NCI-H2029 treated with DMSO at 0.1 percent for 48 hours (cell line): ENCODE measurements around the gene RARRES2.
"Not testable (repeated sequence)": the region's sequence is repeated elsewhere in the genome, so short reads cannot be mapped to it uniquely, and the experiment has no call there.

Source experiments
- DNase-seq: peaks from one replicate; lab custom pipeline; 2025; lab: John Stamatoyannopoulos, UW

Gene RARRES2

GRCh38 chr7:150317748-150318444, 23.5 kb downstream of the RARRES2 start:
- no peak for DNase-seq

DNA sequence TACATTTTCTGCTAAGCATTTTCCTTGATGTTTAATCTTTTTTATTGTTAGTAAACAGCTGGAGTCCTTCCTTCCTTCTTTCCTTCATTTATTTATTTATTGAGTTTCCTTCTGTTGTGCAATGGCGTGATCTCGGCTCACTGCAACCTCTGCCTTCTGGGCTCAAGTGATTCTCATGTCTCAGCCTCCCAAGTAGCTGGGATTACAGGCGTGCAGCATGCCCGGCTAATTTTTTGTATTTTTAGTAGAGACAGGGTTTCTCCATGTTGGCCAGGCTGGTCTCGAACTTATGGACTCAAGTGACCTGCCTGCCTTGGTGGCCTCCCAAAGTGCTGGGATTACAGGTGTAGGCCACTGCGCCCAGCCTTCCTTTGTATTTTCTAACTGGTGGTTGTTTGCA, 24.4 kb downstream of the RARRES2 start:
- DNase-seq, result not testable (repeated sequence)

DNA sequence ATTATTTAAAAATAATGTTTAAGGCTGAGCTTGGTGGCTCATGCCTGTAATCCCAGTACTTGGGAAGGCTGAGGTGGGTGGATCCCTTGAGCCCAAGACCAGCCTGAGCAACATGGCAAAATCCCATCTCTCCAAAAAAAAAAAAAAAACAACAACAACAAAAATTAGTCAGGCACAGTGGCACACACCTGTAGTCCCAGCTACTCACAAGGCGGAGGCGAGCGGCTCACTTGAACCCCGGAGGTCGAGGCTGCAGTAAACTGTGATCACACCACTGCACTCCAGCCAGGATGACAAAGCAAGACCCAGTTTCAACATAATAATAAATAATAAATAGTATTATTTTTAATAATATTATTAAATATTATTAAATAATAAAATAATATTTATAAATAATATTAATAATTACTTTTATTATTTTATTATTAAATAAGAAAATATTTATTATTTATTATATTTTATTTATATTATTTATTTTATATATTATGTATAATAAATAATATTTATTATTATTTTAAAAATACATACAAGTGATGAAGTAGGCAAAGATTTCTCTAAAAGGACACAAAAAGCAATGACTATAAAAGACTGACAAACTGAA, 26.7 kb downstream of the RARRES2 start:
- no peak for DNase-seq

- no peak for DNase-seq
These were observed 27.6 kb downstream of the RARRES2 start for GRCh38 chr7:150313870-150314269.

GRCh38 chr7:150313367-150313809, 28.0 kb downstream of the RARRES2 start:
- no peak for DNase-seq

- DNase-seq, result not testable (repeated sequence)
These were observed 28.6 kb downstream of the RARRES2 start for GRCh38 chr7:150312649-150313366.

- no peak for DNase-seq
These were observed 29.7 kb downstream of the RARRES2 start for GRCh38 chr7:150311711-150312110.

GRCh38 chr7:150311146-150311545, 30.3 kb downstream of the RARRES2 start:
- DNase-seq, result no peak

- no peak for DNase-seq
These were observed 32.9 kb downstream of the RARRES2 start for GRCh38 chr7:150308575-150308974.

DNA sequence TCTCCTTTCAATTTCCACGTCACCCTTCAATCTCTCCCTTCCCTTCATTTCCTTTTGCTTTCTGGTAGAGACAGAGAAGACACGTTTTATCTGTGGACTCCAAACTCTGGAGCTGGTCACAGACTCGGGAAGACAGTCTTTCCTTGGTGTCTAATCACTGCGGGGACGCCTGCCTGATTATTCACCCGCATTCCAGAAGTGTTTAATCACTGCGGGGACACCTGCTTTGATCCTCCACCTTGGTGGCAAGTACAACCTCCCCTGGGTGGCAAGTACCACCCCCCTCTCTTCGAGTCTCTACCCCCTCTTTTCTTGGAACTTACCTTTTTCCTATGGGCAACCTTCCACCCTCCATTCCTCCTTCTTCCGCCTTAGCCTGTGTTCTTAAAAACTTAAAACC, 33.5 kb downstream of the RARRES2 start:
- DNase-seq, result no peak

DNA sequence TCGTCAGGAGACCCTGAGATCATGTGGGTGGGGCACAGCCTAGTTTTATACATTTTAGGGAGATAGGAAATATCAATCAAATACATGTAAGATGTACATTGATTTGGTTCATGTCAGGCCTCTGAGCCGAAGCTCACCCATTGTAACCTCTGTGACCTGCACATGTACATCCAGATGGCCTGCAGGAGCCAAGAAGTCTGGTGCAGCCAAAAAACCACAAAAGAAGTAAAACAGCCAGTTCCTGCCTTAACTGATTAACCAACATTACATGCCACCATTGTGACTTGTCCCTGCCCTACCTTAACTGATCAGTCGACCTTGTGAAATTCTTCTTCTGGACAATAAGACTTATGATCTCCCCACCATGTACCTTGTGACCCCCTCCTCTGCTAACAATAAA, 34.3 kb downstream of the RARRES2 start:
- no peak for DNase-seq

DNA sequence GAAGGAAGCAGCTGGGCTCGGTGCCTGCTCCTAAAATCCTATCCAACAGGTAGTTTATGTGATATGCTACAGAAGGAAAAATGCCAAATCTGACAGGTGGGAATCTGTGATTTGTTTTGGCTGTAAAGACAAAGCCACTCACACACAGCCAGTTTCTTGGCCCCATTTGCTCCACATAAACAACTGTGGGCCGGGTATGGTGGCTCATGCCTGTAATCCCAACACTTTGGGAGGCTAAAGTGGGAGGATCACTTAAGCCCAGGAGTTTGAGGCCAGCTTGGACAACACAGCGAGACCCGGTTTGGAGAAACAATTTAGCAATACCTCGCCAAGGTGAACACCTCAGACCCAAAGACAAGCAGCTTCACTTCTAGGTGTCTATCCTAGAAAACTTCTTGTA, 35.1 kb downstream of the RARRES2 start:
- DNase-seq, result not testable (repeated sequence)

GRCh38 chr7:150305903-150306284, 35.5 kb downstream of the RARRES2 start:
- DNase-seq, result not testable (repeated sequence)

DNA sequence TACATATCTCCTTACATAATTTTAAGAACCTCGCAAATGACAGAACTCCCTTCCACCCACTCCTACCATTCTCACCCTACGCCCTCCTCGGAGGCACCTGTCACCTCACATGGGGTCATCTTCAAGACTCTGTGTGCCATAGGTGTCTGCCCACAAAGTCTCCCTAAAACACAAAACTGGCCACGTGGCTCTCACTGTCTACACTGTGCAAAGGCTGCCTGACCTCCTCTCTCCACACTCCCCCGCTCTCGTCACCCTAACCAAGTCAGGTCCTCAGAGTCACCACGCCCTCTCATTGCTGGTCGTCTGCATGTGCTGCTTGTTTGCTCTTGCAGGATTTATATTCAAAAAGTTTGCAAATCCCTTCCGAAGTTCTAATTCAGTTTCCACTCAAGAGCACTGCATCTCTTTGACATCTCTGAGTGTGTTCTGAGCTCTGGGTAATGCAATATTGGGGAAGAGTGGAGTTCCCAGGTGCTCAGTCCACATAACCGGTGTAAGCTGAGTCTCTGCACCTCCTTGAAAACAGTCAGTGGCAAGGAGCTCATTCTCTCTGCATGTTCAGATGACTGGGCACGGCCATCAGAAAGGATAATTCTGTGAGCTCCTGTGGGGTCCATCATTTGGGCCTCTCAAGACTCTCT, 36.0 kb downstream of the RARRES2 start:
- not testable (repeated sequence) for DNase-seq

- not testable (repeated sequence) for DNase-seq
These were observed 36.8 kb downstream of the RARRES2 start for GRCh38 chr7:150304499-150305258.

GRCh38 chr7:150302908-150303310, 38.5 kb downstream of the RARRES2 start:
- not testable (repeated sequence) for DNase-seq

- DNase-seq, result not testable (repeated sequence)
These were observed 43.5 kb downstream of the RARRES2 start for GRCh38 chr7:150297978-150298377.

DNA sequence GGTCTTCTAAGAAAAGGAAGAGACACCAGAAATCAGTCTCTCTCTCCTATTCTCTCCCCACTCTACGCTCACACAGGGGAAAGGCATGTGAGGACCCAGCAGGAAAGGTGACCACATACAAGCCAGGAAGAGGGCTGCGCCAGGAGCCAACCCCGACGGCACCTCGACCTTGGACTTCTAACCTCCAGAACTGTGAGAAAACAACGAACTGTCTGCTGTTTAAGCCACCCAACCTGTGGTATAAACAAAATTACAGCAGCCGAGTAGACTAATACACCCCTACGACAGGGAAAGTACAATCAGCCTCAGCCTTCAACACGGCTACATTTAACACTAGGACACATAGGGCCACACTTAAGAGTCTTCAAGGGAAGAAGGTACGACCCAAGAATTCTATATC, 44.6 kb downstream of the RARRES2 start:
- not testable (repeated sequence) for DNase-seq

DNA sequence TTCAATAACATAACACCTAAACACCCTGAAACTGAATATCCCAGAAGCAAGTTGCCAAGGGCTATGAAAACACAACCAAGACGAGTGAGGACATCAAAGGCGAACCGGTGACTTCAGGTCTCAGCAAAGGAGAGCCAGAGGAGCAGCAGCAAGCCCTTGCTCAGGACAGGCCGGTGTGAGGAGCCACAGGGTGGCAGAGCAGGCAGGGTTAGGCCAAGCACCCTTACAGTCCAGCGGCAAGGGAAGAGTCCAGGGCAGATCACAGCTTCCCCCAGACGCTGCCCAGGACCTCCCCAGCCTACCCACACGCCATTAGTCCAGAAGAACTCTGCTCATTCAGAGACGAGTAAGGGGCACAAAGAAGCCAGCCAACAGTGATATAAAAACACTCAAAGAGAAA, 45.8 kb downstream of the RARRES2 start:
- not testable (repeated sequence) for DNase-seq

GRCh38 chr7:150295027-150295426, 46.4 kb downstream of the RARRES2 start:
- DNase-seq, result not testable (repeated sequence)

DNA sequence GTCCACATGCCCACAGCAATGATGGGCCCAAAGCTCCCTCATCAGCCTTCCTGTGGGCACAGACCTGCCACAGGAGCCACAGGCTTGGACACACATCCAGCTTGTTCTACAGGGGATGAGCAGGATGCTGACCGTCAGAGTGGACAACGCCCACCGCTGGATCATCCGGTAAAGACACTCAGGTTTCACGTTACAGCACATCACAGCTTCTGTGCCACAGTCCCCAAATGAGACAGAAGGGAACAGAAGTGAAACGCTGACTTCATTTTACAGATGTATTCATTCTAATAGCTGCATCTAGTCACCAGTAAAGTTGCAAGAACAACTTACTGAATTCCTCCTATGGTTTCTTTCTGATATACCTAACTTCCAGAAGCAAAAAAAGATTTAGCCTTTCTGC, 51.1 kb downstream of the RARRES2 start:
- not testable (repeated sequence) for DNase-seq

DNA sequence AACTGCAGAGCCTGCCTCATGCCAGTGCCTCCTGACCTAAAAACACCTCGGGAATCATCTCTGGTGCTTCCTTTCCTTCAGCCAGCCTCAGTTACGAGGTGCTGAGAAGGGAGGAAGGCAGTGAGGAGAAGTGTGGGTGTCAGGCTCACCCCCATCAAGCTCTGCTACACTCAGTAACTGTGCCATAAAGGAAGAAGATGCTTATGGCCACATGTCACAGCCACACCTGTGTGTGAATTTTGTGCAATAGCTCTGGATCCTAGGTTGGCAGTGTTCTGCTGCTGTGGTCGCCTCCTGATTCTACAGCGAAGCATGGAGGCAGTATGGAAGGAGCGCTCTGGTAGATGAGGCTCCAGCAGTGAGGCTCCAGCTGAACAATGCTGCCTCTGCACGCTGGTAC, 52.6 kb downstream of the RARRES2 start:
- not testable (repeated sequence) for DNase-seq
